Brain pericyte (primary cell): ENCODE results near the gene SLC4A9.

Source experiments
- DNase-seq: peaks from one replicate; pipeline ENCODE4 v3.0.0-alpha.2; 2012; ENCODE audit warnings: low read depth, low spot score

SLC4A9 gene

DNA sequence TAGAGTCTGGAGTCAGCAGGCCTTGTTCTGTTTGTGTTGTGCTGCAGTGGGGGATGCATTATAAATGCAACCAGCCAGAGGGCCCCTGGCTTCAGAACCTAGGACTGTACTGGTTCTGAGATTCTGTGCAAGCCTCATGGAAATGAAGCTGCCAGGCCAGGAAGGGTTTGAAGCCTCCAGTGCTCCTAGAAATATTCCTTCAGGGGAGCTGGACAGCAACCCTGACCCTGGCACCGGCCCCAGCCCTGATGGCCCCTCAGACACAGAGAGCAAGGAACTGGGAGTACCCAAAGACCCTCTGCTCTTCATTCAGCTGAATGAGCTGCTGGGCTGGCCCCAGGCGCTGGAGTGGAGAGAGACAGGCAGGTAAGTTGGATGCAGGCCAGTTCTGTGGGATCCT, at the start of gene SLC4A9:
SLC4A9 (plus strand) TSS at position 94 of the 400 bp plus-strand sequence; CDS start at position 137, 43 bp downstream.
- DNase-seq: no peak

- no peak for DNase-seq
Measured at GRCh38 chr5:140310434-140310833, 49.6 kb upstream of the SLC4A9 start.

GRCh38 chr5:140311011-140311467, 49.0 kb upstream of the SLC4A9 start:
- DNase-seq: no peak

GRCh38 chr5:140312067-140312790, 47.8 kb upstream of the SLC4A9 start:
- DNase-seq: no peak

DNA sequence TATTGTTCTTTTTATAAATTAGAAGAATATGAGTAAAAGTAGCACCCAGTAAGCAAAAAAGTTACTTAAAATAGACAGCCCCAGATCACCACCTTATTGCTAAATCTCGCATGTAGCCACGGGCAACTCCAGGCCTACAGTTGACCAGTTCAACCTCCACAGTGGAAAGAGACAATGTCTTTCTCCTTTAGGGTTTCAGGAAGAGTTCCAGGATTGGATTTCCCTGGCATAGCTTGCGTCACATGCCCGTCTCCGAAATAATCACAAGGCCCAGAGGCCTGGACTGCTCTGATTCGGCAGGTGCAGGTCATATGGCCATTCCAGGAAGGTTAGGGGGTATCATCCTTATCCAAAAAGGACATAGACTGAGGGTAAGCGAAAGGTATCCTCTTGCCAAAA, 47.2 kb upstream of the SLC4A9 start:
- DNase-seq: no peak

DNA sequence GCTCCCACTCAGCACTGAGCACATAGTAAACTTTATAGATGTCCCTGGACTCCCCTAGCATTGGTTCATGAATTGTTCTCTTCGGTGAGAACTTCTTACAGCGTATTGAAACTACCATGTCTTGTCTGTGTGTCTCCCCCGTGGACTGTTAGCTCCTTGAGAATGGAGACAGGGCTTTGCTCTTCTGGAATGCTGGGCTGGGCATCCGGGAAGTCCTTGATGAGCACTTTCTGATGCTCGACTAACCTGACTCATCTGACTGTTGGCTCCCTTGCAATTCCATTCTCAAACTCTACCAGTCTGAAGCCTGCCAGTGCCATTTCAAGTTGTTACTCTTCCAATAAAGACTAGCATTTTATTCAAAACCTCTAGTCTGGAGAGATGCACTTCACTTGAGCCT, 42.1 kb upstream of the SLC4A9 start:
- no peak for DNase-seq

DNA sequence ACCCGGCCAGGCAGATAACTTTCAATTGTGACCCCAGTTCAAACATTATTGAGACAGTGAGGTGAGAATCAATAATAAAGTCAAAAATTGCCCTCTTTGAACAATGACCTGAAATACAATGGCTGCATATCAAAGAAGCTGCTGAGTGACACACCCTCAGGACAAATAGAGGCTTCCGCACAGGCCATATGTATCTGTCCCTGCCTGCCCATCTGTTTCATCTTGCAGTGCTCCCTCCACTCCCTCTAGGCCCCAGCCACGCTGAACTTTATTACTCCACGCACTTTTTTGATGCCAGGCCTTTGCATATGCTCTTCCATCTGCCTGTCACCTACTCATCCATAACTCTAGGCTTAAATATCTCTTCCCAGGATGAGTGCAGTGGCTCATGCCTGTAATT, 41.2 kb upstream of the SLC4A9 start:
- no peak for DNase-seq

- no peak for DNase-seq
Measured at GRCh38 chr5:140319833-140320232, 40.2 kb upstream of the SLC4A9 start.

- DNase-seq: no peak
Measured at GRCh38 chr5:140321796-140322195, 38.2 kb upstream of the SLC4A9 start.

GRCh38 chr5:140322751-140323731, 37.0 kb upstream of the SLC4A9 start:
- no peak for DNase-seq

DNA sequence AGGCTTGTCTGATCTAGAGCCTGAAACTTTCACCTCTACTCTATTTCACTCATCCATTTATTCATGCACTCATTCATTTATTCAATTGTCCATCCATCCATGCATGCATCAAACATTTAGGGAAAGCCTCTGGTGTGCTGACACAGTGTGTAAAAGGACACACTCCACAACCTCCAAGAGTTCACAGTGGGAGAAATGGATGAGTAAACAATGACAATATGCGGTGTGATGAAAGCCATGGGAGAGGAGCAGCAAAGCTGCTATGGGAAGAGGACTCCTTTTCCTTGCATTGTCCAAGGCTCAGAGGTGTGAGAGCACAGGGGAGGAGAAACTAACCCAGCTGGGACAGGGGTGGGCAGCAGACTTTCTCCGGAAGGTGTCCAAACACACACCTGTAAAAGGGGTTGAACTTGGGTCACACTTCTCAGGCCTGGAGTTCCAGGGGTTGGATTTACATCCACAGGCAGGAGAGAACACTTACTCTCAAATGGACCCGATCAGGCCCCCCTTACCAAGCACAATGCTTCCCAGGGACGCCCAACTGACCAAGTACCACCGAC, 35.9 kb upstream of the SLC4A9 start:
- no peak for DNase-seq

GRCh38 chr5:140324617-140325241, 35.3 kb upstream of the SLC4A9 start:
- DNase-seq: no peak

GRCh38 chr5:140325486-140325885, 34.5 kb upstream of the SLC4A9 start:
- DNase-seq: no peak

- no peak for DNase-seq
Measured at GRCh38 chr5:140327589-140327988, 32.4 kb upstream of the SLC4A9 start.

- DNase-seq: no peak
Measured at GRCh38 chr5:140328036-140328764, 31.8 kb upstream of the SLC4A9 start.

DNA sequence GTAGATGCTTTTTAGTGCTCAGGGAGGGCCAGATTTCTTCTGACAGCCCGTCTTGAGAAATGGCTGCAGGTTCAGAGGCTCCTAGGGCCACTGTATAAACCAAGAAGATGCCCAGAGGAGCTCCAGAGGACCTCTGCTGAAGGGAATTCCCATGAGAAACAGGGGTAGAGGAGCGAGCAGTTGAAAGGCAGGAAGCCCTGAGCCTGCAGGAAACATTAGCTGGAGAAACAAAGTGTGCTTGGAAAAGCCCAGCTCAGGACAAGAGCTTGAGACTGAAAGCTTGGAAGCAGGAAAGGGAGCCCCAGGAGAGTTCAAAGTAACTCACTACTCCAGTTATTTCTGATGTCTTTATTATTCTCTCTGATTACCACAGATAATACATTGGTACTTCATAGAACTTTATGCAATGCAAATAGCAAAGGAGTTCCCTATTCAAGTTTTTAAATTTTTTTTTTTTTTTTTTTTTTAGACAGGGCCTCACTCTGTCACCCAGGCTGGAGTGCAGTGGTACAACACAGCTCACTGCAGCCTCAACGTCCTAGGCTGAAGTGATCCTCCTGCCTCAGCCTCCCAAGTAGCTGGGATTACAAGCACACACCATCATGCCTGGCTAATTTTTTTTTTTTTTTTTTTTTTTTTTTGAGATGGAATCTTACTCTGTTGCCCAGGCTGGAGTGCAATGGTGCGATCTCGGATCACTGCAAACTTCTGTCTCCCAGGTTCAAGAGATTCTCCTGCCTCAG, 30.1 kb upstream of the SLC4A9 start:
- no peak for DNase-seq

DNA sequence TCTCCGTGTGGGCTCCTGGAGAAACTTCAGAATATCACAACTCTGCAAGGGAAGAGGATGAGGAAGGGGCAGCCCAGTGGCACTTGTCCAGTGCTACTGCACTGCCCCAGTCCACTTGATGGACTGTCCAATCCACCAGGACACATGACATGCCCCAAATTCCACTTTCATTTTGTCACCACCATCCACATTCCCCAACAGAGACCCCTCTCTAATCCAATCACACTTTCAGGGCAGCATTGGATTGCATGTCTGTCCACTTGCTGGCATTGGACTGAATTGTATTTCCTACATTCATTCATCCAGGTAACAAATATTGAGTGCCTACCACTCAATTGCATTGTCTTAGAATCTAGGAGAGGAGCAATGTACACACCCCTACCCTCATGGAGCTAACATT, 28.4 kb upstream of the SLC4A9 start:
- DNase-seq: no peak

GRCh38 chr5:140336388-140336787, 23.6 kb upstream of the SLC4A9 start:
- no peak for DNase-seq

DNA sequence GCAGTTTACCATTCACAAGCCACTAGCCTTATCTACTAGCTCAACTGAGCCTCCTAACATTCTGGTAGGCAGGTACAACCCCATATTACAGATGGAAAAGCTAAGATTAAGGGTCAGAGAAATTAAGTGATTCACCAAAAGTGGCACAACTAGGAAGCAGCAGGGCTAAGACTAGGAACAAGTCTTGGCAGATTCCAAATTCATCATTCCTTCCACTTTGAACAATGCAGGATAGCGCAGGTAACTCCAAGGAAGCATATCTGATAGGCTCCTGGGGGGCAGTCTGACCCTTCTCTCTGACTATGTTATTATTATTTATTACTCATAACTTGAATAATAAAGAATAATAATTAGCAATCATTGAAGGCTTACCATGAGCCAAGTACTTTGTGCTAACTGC, 22.1 kb upstream of the SLC4A9 start:
- no peak for DNase-seq

GRCh38 chr5:140338336-140338735, 21.7 kb upstream of the SLC4A9 start:
- DNase-seq: no peak
